Lower lobe of right lung (tissue), 2 donors: ENCODE data around the gene XPNPEP3. TPM values are rescaled to one million over a fixed set of nuclear protein-coding genes. Genes with fewer than 3 reads are reported as not detected.

Experiments used
- ATAC-seq, 2 donors: fragments of 200-7000 bp; cut with Tn5 transposase; one replicate each; pipeline ENCODE4 v1.9.1; 2020 to 2022; ENCODE audit warnings: mild to moderate bottlenecking in 2 of 2, moderate library complexity in 2 of 2
- DNase-seq: peaks from one replicate; pipeline ENCODE4 v3.0.0-alpha.2; 2020
- H3K27ac ChIP-seq: fragments of 200-600 bp; one replicate; pipeline ENCODE4 v1.8.0; 2022
- H3K27me3 ChIP-seq: fragments of 200-600 bp; one replicate; pipeline ENCODE4 v1.8.0; 2022; ENCODE audit warnings: low read depth
- H3K36me3 ChIP-seq: fragments of 200-600 bp; one replicate; pipeline ENCODE4 v1.8.0; 2022; ENCODE audit warnings: mild to moderate bottlenecking
- H3K4me1 ChIP-seq: fragments of 200-600 bp; one replicate; pipeline ENCODE4 v1.8.0; 2022
- H3K4me3 ChIP-seq: fragments of 200-600 bp; one replicate; pipeline ENCODE4 v1.8.0; 2022; ENCODE audit warnings: mild to moderate bottlenecking
- H3K9me3 ChIP-seq: fragments of 200-600 bp; one replicate; pipeline ENCODE4 v1.8.0; 2022
- CTCF ChIP-seq: fragments of 200-600 bp; IDR thresholded peaks from one replicate; pipeline ENCODE4 v1.8.0; 2022; ENCODE audit warnings: antibody characterized with exemption, mild to moderate bottlenecking
- intact Hi-C: fragments of 100-400 bp; cut with DNase I; formaldehyde crosslinking; loops from one replicate; pipeline ENCODE4 v1.11.0; 2022
- total RNA-seq: library from RNA; stranded (reverse); fragmentation: NEBNext Ultra II Directional; extraction: Animal tissue kit (Norgen Biotek cat#: 25700); gene quantifications from one replicate; pipeline ENCODE4 v1.2.1, GENCODE V29; 2021
- donor health status: DM: no; HTN: yes; CAD: no; lungs with severe emphysema.

XPNPEP3 gene
- total RNA-seq, 1 donor from 2014 or later = 19.1 TPM

GRCh38 chr22:40877488-40877887 is 20.5 kb downstream of the XPNPEP3 start:
- no peak overlapping the region for H3K27ac ChIP-seq
- intact Hi-C loops = no loop called here
- peaks cover 43% of the 10 kb centered on the region for H3K36me3 ChIP-seq
- H3K9me3 ChIP-seq = no peaks in the 10 kb centered on the region
- H3K4me3 ChIP-seq = no peak overlapping the region
- no peaks in the 10 kb centered on the region for H3K27me3 ChIP-seq
- DNase-seq = no peak
- TF ChIP-seq CTCF = no peak
- no peaks in the 10 kb centered on the region for H3K4me1 ChIP-seq
- no peak for ATAC-seq

DNA sequence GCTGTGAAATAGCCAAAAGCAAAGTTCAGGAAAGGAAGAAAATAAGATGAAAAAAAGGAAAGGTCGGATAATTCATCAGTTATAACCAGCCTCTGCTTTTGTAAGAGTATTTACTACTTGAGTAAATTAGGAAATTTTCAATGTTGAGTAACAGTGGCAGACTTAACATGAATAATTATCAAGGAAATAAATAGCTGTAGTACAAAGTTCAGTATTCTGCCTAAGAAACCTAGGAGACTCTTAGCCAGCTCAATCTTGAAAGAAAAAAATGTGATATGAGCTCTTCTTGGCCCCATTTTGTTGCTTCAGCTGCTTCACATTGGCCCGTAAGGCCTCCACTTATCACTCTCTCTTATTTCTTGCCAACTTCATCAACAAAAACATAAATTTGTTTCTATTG is 22.0 kb downstream of the XPNPEP3 start:
- H3K27me3 ChIP-seq = no peaks in the 10 kb centered on the region
- DNase-seq = no peak
- no peaks in the 10 kb centered on the region for H3K4me1 ChIP-seq
- H3K36me3 ChIP-seq = peaks cover 48% of the 10 kb centered on the region
- no peaks in the 10 kb centered on the region for H3K9me3 ChIP-seq
- intact Hi-C loops = no loop called here
- TF ChIP-seq CTCF = no peak
- no peak overlapping the region for H3K4me3 ChIP-seq
- ATAC-seq = no peak
- no peak overlapping the region for H3K27ac ChIP-seq

- Histone ChIP-seq H3K27ac (no peak overlapping the region), H3K4me3 (no peak overlapping the region), H3K4me1 (no peaks in the 10 kb centered on the region), H3K36me3 (peaks cover 82% of the 10 kb centered on the region), H3K9me3 (no peaks in the 10 kb centered on the region), H3K27me3 (no peaks in the 10 kb centered on the region)
- intact Hi-C loops = no loop called here
- DNase-seq (no peak), ATAC-seq (no peak)
- no peak for TF ChIP-seq CTCF
Measured at GRCh38 chr22:40889116-40889515, 32.2 kb downstream of the XPNPEP3 start.

DNA sequence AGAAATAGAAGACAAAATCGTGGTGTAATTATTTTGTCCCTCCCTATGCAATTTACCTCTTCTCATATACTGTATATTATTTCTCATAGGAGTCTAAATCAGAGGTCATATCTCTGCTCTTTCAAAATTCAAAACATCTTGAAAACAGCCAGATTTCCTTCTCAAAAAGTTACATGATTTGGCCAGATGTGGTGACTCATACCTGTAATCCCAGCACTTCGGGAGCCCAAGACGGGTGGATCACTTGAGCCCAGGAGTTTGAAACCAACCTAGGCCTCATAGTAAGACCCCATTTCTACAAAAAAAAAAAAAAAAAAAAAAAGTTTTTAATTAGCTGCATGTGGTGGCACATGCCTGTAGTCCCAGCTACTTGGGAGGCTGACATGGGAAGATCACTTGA is 33.9 kb downstream of the XPNPEP3 start:
- TF ChIP-seq CTCF = no peak
- intact Hi-C loops = no loop called here
- H3K4me1 ChIP-seq = no peaks in the 10 kb centered on the region
- H3K9me3 ChIP-seq = no peaks in the 10 kb centered on the region
- H3K27me3 ChIP-seq = no peaks in the 10 kb centered on the region
- DNase-seq = no peak
- ATAC-seq = no peak
- no peak overlapping the region for H3K27ac ChIP-seq
- H3K4me3 ChIP-seq = no peak overlapping the region
- peaks cover 75% of the 10 kb centered on the region for H3K36me3 ChIP-seq

GRCh38 chr22:40894417-40894816 is 37.5 kb downstream of the XPNPEP3 start:
- Histone ChIP-seq H3K4me1 (no peaks in the 10 kb centered on the region), H3K27ac (no peak overlapping the region), H3K4me3 (no peak overlapping the region), H3K9me3 (no peaks in the 10 kb centered on the region), H3K27me3 (no peaks in the 10 kb centered on the region), H3K36me3 (peaks cover 44% of the 10 kb centered on the region)
- TF ChIP-seq CTCF = no peak
- intact Hi-C loops = no loop called here
- no peak for DNase-seq
- no peak for ATAC-seq

DNA sequence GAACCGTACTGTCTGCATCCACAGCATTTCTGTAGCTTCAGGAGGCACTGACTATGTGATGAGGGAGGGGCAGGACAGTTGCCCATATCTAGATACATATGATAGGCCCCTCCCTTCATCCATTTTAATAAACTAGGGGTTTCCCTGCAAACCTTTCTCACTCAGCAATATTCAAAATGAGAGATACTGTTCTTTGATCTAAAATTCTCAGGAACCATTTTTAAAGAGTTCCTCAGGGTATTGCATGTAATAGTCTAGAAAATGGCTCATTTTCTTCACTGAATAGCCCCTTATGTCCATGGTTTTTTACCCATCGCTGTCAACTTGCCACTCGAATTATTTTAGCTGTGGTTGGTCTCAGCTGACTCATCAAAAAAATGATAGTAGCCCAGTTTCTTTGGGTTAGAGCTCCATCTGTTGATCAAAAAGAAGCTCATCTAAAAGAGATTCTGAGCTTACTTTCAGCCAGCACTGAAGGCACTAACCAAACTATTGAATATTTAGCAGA is 42.0 kb downstream of the XPNPEP3 start:
- intact Hi-C loops = no loop called here
- Histone ChIP-seq H3K27me3 (no peaks in the 10 kb centered on the region), H3K4me3 (no peak overlapping the region), H3K36me3 (peaks cover 23% of the 10 kb centered on the region), H3K9me3 (no peaks in the 10 kb centered on the region), H3K4me1 (no peaks in the 10 kb centered on the region), H3K27ac (no peak overlapping the region)
- peak; percentile 35 for TF ChIP-seq CTCF
- DNase-seq (no peak), ATAC-seq (no peak)
